Type B pancreatic cell (in vitro differentiated cells): ENCODE measurements around the gene GSX1. TPM values are rescaled to one million over a fixed set of nuclear protein-coding genes. Genes with fewer than 3 reads are reported as not detected.

Experiments
- DNase-seq: peaks from one replicate; pipeline ENCODE4 v3.0.0; 2021; ENCODE audit warnings: mixed read lengths; ENCODE audit not compliant: unreplicated experiment; ENCODE audit errors: extremely low spot score
- H3K27ac Mint-ChIP-seq: 2 replicates; pipeline ENCODE4 v1.8.0; 2021; ENCODE audit warnings: mild to moderate bottlenecking, mixed read lengths
- H3K27me3 Mint-ChIP-seq: 2 replicates; pipeline ENCODE4 v1.8.0; 2021; ENCODE audit warnings: mixed read lengths
- H3K36me3 Mint-ChIP-seq: 2 replicates; pipeline ENCODE4 v1.8.0; 2021; ENCODE audit warnings: mixed read lengths
- H3K4me1 Mint-ChIP-seq: one replicate; pipeline ENCODE4 v1.8.0; 2021; ENCODE audit warnings: mixed read lengths; ENCODE audit not compliant: unreplicated experiment
- H3K4me3 Mint-ChIP-seq: 2 replicates; pipeline ENCODE4 v1.8.0; 2021; ENCODE audit warnings: mild to moderate bottlenecking, mixed read lengths
- H3K9me3 Mint-ChIP-seq: 2 replicates; pipeline ENCODE4 v1.8.0; 2021; ENCODE audit warnings: mixed read lengths
- total RNA-seq: library from RNA; stranded (reverse); gene quantifications from 2 replicates; pipeline ENCODE4 v1.2.1, GENCODE V29; 2021; ENCODE audit warnings: low replicate concordance
- TF ChIP-seq, protein P1 (sequence below): fragments of 200-600 bp; sonication (generic); conservative IDR thresholded peaks from 2 replicates; pipeline ENCODE4 v1.5.0; 2021; ENCODE audit warnings: antibody characterized with exemption, mild to moderate bottlenecking

Gene GSX1
- total RNA-seq, 1 donor from 2014 or later = not detected

DNA sequence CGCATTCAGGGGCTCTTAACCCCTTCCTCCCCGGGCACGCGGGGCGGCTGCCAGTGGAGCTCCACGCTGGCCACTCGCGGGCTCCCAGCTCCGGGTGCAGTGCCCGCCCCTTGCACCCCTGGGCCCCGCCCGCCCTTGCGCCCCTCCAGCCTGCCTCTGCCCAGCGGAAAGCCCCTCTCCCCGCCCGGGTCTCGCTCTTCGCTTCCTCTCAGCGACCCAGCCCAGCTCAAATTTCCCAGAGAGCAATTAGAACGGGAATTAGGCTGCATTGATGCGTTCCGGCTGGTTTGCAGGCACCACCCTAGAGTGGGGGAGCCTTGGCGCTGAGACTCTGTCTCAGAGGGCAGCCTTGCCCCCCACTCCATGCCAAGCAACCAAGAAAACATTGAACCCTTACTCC is 1.8 kb upstream of the GSX1 start:
- Mint-ChIP-seq H3K36me3 (no peaks in the 10 kb centered on the region), H3K9me3 (no peaks in the 10 kb centered on the region), H3K27ac (no peak overlapping the region), H3K4me1 (peaks cover 5% of the 10 kb centered on the region), H3K4me3 (no peak overlapping the region), H3K27me3 (peaks cover 90% of the 10 kb centered on the region)
- TF ChIP-seq, protein P1, sequence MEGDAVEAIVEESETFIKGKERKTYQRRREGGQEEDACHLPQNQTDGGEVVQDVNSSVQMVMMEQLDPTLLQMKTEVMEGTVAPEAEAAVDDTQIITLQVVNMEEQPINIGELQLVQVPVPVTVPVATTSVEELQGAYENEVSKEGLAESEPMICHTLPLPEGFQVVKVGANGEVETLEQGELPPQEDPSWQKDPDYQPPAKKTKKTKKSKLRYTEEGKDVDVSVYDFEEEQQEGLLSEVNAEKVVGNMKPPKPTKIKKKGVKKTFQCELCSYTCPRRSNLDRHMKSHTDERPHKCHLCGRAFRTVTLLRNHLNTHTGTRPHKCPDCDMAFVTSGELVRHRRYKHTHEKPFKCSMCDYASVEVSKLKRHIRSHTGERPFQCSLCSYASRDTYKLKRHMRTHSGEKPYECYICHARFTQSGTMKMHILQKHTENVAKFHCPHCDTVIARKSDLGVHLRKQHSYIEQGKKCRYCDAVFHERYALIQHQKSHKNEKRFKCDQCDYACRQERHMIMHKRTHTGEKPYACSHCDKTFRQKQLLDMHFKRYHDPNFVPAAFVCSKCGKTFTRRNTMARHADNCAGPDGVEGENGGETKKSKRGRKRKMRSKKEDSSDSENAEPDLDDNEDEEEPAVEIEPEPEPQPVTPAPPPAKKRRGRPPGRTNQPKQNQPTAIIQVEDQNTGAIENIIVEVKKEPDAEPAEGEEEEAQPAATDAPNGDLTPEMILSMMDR = no peak
- DNase-seq = no peak

DNA sequence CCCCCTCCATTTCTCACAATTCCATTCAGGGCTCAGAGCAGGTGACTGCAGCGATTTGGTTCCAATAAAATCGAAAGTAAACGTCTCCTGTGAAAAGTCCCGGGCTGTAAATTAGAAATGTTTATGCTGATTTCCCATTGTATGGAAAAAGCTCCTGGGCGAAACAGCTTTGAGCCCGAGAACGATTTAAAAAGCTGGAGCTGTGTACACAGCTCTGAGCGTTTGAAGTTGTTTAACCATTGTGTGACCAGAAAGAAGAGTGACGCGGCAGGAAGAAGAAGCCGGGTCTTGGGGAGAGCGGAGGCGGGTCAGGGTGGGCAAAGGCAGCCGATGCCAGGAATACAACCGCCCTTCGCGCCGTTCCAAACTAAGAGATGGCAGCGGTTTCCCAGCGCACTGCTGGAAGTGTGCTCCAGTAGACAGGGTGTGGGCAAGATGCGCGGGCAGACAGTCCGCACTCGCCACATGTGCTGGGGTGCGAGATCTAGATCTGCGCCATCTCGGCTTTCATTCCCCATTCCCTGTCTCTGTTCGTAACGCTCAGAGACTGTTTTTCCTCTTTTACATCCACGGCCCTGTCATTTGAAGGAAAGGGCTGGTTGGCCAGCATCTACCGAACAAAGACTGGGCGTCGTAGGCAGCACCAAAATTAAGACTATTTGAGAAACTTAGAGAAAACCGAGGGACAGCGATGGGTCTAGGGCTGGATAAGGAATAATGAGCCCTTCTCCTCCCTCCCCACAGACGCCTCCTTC is 960 bp upstream of the GSX1 start:
- peak overlapping the region; percentile 55 for H3K4me3 Mint-ChIP-seq
- no peak for DNase-seq
- no peaks in the 10 kb centered on the region for H3K9me3 Mint-ChIP-seq
- H3K27me3 Mint-ChIP-seq = peaks cover 93% of the 10 kb centered on the region
- H3K4me1 Mint-ChIP-seq = peaks cover 5% of the 10 kb centered on the region
- H3K27ac Mint-ChIP-seq = no peak overlapping the region
- no peaks in the 10 kb centered on the region for H3K36me3 Mint-ChIP-seq
- TF ChIP-seq, protein P1 = no peak

DNA sequence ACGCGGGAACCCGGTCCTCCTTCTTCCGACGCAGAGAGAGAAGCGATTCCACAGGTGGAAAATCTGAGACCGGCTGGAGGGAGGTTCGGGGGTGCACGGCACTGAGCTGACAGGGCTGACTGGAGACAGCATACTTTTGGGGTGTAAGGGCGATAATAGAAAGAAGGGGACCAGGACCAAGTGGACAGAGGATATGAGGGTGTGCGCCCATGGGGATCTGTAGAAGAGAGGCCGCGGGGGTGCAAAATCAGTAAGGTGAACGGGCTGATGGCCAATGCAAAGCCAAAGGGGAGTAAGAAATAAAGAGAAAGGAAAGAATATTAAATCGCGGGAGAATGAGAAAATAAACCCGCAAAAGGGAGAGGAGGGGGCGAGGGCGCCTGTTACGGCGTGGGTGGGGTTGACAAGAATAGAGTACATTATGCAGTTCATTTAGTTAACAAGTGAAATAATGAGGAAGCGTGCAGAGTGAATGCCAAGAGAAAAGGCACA is 336 bp upstream of the GSX1 start:
- Mint-ChIP-seq H3K4me1 (peaks cover 5% of the 10 kb centered on the region), H3K27me3 (peaks cover 93% of the 10 kb centered on the region), H3K27ac (no peak overlapping the region), H3K36me3 (no peaks in the 10 kb centered on the region), H3K9me3 (no peaks in the 10 kb centered on the region), H3K4me3 (peak overlapping the region; percentile 67)
- TF ChIP-seq, protein P1 = no peak
- no peak for DNase-seq

DNA sequence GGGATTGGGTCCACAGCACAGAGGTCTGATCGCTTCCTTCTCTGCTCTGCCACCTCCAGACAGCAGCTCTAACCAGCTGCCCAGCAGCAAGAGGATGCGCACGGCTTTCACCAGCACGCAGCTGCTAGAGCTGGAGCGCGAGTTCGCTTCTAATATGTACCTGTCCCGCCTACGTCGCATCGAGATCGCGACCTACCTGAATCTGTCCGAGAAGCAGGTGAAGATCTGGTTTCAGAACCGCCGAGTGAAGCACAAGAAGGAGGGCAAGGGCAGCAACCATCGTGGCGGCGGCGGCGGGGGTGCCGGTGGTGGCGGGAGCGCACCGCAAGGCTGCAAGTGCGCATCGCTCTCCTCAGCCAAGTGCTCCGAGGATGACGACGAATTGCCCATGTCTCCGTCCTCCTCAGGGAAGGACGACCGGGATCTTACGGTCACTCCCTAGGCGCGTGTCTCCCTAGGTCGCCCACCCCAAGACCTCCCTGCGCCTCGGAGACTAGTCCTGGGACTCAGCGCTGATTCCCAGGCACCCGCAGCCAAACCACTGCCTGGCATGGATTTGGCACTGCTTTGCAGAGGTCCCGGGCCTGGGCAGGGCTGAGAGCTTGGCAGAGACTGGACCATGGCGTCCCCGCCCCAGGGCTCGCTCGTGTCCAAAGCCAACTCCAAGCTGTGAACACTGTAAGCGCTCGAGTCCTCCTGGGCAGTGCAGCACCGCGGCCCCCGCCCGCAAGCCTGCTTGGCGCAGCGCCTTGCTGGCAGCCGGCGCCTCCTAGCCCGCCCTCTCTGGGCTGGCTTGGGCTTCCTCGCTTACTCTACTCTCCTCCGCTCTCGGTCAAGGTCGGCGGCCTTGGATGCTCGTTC is 1.5 kb downstream of the GSX1 start:
- H3K36me3 Mint-ChIP-seq = no peaks in the 10 kb centered on the region
- peaks cover 5% of the 10 kb centered on the region for H3K4me1 Mint-ChIP-seq
- H3K27ac Mint-ChIP-seq = no peak overlapping the region
- TF ChIP-seq, protein P1 = no peak
- DNase-seq = no peak
- H3K4me3 Mint-ChIP-seq = no peak overlapping the region
- no peaks in the 10 kb centered on the region for H3K9me3 Mint-ChIP-seq
- H3K27me3 Mint-ChIP-seq = peaks cover 94% of the 10 kb centered on the region

DNA sequence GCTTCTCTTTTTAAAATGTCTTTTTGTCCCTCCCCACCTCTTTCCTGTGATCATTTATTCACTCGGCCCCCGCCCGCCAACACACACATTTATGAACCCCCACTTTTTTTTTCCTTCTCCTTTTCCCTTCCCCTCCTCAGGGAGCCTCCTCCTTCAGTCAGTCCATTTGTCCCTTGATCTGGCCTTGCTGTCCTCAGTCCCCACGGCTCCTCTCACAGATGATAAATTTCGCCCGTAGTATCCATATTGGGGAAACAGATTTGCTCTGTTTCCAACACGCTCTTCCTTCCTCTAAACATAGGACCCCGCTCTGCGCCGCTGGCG is 2.0 kb downstream of the GSX1 start:
- Mint-ChIP-seq H3K27ac (no peak overlapping the region), H3K4me3 (no peak overlapping the region), H3K9me3 (no peaks in the 10 kb centered on the region), H3K36me3 (no peaks in the 10 kb centered on the region), H3K4me1 (peaks cover 5% of the 10 kb centered on the region), H3K27me3 (peaks cover 94% of the 10 kb centered on the region)
- no peak for DNase-seq
- TF ChIP-seq, protein P1 = no peak
